Liver (tissue), 9 donors: ENCODE results near the gene CDH20. TPM values are rescaled to one million over a fixed set of nuclear protein-coding genes. Genes with fewer than 3 reads are reported as not detected.

Experiments
- DNase-seq: peaks from one replicate; pipeline ENCODE4 v3.0.0-alpha.2; 2017; ENCODE audit warnings: low spot score
- H3K27ac ChIP-seq, 2 donors: one replicate each; pipeline ENCODE4 v1.7.0; 2013; ENCODE audit warnings: inconsistent platforms in 2 of 2, low read length in 2 of 2, control low read depth in 1 of 2, low read depth in 1 of 2, mild to moderate bottlenecking in 1 of 2
- H3K27me3 ChIP-seq, 4 donors: one replicate each; pipeline versions ENCODE4 v1.6.1 to v1.7.0; 2013; ENCODE audit warnings: low read length in 3 of 4, inconsistent platforms in 1 of 4, mild to moderate bottlenecking in 1 of 4, moderate library complexity in 1 of 4; ENCODE audit not compliant: control insufficient read depth in 4 of 4, insufficient read depth in 4 of 4
- H3K36me3 ChIP-seq, 4 donors: one replicate each; pipeline versions ENCODE4 v1.6.1 to v1.7.0; 2013; ENCODE audit warnings: low read length in 3 of 4, mild to moderate bottlenecking in 3 of 4, low read depth in 1 of 4, moderate library complexity in 1 of 4; ENCODE audit not compliant: control insufficient read depth in 4 of 4, insufficient read depth in 3 of 4
- H3K4me1 ChIP-seq, 4 donors: one replicate each; pipeline versions ENCODE4 v1.6.1 to v1.7.0; 2013; ENCODE audit warnings: low read length in 3 of 4, mild to moderate bottlenecking in 3 of 4, moderate library complexity in 1 of 4; ENCODE audit not compliant: control insufficient read depth in 4 of 4, insufficient read depth in 4 of 4
- H3K4me3 ChIP-seq, 3 donors: one replicate each; pipeline versions ENCODE4 v1.6.1 to v1.7.0; 2013; ENCODE audit warnings: low read length in 3 of 3, control low read depth in 1 of 3, low read depth in 1 of 3, mild to moderate bottlenecking in 1 of 3
- H3K9ac ChIP-seq, 2 donors: one replicate each; pipeline ENCODE4 v1.7.0; 2013; ENCODE audit warnings: low read length in 2 of 2, mild to moderate bottlenecking in 2 of 2, moderate library complexity in 2 of 2, control low read depth in 1 of 2, low read depth in 1 of 2
- H3K9me3 ChIP-seq, 4 donors: one replicate each; pipeline versions ENCODE4 v1.6.1 to v1.7.0; 2013; ENCODE audit warnings: low read length in 3 of 4; ENCODE audit not compliant: control insufficient read depth in 4 of 4
- EGR1 ChIP-seq, 2 donors: IDR thresholded peaks; 2 replicates each; pipeline ENCODE4 v1.6.1; 2016 to 2018; ENCODE audit warnings: antibody characterized with exemption in 2 of 2, low read depth in 2 of 2
- FOXA1 ChIP-seq: IDR thresholded peaks from 2 replicates; pipeline ENCODE4 v1.6.1; 2016; ENCODE audit warnings: antibody characterized with exemption
- FOXA2 ChIP-seq: IDR thresholded peaks from 2 replicates; pipeline ENCODE4 v1.6.1; 2016; ENCODE audit warnings: antibody characterized with exemption
- GABPA ChIP-seq, 2 donors: IDR thresholded peaks in 1 of 2; conservative IDR thresholded peaks in 1 of 2; 2 replicates each; pipeline ENCODE4 v1.6.1; 2016; ENCODE audit warnings: antibody characterized with exemption in 2 of 2, mild to moderate bottlenecking in 1 of 2, moderate library complexity in 1 of 2
- HNF4A ChIP-seq, 2 donors: conservative IDR thresholded peaks; 2 replicates each; pipeline ENCODE4 v1.6.1; 2016; ENCODE audit warnings: antibody characterized with exemption in 2 of 2, mild to moderate bottlenecking in 2 of 2
- HNF4G ChIP-seq: IDR thresholded peaks from 2 replicates; pipeline ENCODE4 v1.6.1; 2016; ENCODE audit warnings: antibody characterized with exemption
- JUND ChIP-seq, 2 donors: IDR thresholded peaks; 2 replicates each; pipeline ENCODE4 v1.6.1; 2016; ENCODE audit warnings: antibody characterized with exemption in 2 of 2
- NR2F2 ChIP-seq: IDR thresholded peaks from 2 replicates; pipeline ENCODE4 v1.6.1; 2016; ENCODE audit warnings: antibody characterized with exemption
- RAD21 ChIP-seq, 2 donors: IDR thresholded peaks; 2 replicates each; pipeline ENCODE4 v1.6.1; 2016; ENCODE audit warnings: antibody characterized with exemption in 2 of 2, mild to moderate bottlenecking in 2 of 2
- RXRA ChIP-seq, 2 donors: IDR thresholded peaks; 2 replicates each; pipeline ENCODE4 v1.6.1; 2017 to 2018; ENCODE audit warnings: antibody characterized with exemption in 2 of 2, mild to moderate bottlenecking in 1 of 2
- SP1 ChIP-seq: IDR thresholded peaks from 2 replicates; pipeline ENCODE4 v1.6.1; 2018; ENCODE audit warnings: antibody characterized with exemption, mild to moderate bottlenecking
- TAF1 ChIP-seq: conservative IDR thresholded peaks from 2 replicates; pipeline ENCODE4 v1.6.1; 2016; ENCODE audit warnings: antibody characterized with exemption, mild to moderate bottlenecking
- YY1 ChIP-seq: IDR thresholded peaks from 2 replicates; pipeline ENCODE4 v1.6.1; 2016; ENCODE audit warnings: antibody characterized with exemption, mild to moderate bottlenecking
- WGBS: extraction: QIAGEN DNeasy Blood & Tissue Kit; methylation state at CpG from one replicate; pipeline ENCODE4 v1.1.7; 2013; 5-methylcytosine and 5-hydroxymethylcytosine counted together
- polyA plus RNA-seq, 2 donors: library from polyadenylated mRNA; stranded (reverse) in 1 of 2; unstranded in 1 of 2; fragments of 200-250 nt in 1 of 2; fragments of >200 nt in 1 of 2; fragmentation: Nextera tagmentation in 1 of 2; extraction: Ambion mirVana in 1 of 2; gene quantifications; one replicate each; pipeline versions ENCODE4 v1.2.1 to v1.2.3, GENCODE V29; 2013 to 2015
- total RNA-seq, 2 donors: library from RNA; depleted of rRNA; stranded (reverse); fragments of >200 nt; gene quantifications; one replicate each; pipeline ENCODE4 v1.2.3, GENCODE V29; 2014
- TF ChIP-seq, protein P1 (sequence below): IDR thresholded peaks from 2 replicates; pipeline ENCODE4 v1.6.1; 2016; ENCODE audit warnings: antibody characterized with exemption
- TF ChIP-seq, protein P2 (sequence below): IDR thresholded peaks from 2 replicates; pipeline ENCODE4 v1.6.1; 2016; ENCODE audit warnings: antibody characterized with exemption
- TF ChIP-seq, protein P3 (sequence below): fragments of 150-350 bp; IDR thresholded peaks from 2 replicates; pipeline ENCODE4 v1.5.1; 2017; ENCODE audit warnings: improper control_type of control experiment, low read depth, low read length; ENCODE audit not compliant: missing input control
- TF ChIP-seq, protein P4 (sequence below): IDR thresholded peaks from 2 replicates; pipeline ENCODE4 v1.6.1; 2016; ENCODE audit warnings: antibody characterized with exemption
- donor health status: healthy.
- donor health status: healthy.
- donor health status: healthy.
- donor health status: healthy.
- donor health status: healthy.

The CDH20 gene
- total and polyA plus RNA-seq, 4 donors: 0.08 to 0.11 (median 0.09) TPM; not detected in 1

DNA sequence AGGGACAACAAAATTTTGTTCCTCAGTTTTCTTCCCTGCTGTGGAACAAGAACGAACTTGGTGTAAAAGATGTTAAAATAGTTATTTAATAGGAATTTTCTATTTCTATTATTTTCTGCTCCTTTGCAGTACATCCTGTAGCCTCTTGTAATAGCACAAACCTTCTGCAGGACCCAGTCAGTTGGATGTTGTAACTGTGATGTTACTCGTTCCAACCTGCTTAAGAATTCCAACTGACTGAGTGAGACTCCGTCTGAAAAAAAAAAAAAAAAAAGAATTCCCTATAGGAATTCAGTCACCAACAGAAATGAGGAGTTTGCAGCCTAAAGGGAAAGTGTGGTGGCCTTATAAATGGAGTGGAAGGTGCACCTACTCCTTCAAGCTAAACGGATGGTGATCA lies 46.4 kb upstream of the CDH20 start (continued):
- TF ChIP-seq, protein P1, sequence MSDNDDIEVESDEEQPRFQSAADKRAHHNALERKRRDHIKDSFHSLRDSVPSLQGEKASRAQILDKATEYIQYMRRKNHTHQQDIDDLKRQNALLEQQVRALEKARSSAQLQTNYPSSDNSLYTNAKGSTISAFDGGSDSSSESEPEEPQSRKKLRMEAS: no peak
- TF ChIP-seq NR2F2 (no peak), RXRA (IDR thresholded peaks at IDR 0.05) (no peak), GABPA (IDR thresholded peaks at IDR 0.05 in 1 of 2, conservative IDR thresholded peaks at IDR 0.05 in 1 of 2) (no peak), TAF1 (no peak)
- TF ChIP-seq, protein P2, sequence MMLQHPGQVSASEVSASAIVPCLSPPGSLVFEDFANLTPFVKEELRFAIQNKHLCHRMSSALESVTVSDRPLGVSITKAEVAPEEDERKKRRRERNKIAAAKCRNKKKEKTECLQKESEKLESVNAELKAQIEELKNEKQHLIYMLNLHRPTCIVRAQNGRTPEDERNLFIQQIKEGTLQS: no peak

DNA sequence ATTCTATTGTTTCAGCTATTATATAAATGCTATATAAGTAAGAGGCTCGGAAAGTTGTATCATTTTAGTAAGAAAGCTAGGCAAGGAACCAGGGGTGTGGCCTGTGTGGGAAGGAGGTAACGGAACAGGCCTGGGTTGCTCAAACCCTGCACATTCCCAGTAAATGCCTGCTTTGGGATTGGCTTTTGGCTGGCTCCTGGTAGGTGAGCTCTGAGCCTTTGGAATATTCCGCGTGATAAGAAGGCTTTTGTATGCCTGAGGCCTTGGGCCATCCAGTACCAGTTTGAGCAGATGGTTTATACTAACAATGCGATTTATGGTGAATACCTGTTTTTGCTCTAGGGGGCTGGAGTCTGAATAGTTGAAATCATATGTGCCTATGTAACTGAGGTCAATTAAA lies 42.6 kb upstream of the CDH20 start:
- 90% methylated on average over 5 of the region's 5 CpGs for whole genome bisulfite sequencing
- TF ChIP-seq FOXA1 (no peak), EGR1 (IDR thresholded peaks at IDR 0.05; ENCODE audit: low read depth in 2 of 2) (no peak), YY1 (no peak), SP1 (no peak), FOXA2 (no peak), JUND (IDR thresholded peaks at IDR 0.05) (no peak), HNF4G (no peak)
- TF ChIP-seq, protein P1: no peak
- no peak overlapping the region for H3K4me3 ChIP-seq
- no peaks in the 10 kb centered on the region for H3K36me3 ChIP-seq
- DNase-seq: no peak
- H3K9ac ChIP-seq: no peak overlapping the region
- no peak overlapping the region for H3K27ac ChIP-seq
- H3K27me3 ChIP-seq: no peaks in the 10 kb centered on the region
- no peaks in the 10 kb centered on the region for H3K9me3 ChIP-seq
- no peaks in the 10 kb centered on the region for H3K4me1 ChIP-seq

DNA sequence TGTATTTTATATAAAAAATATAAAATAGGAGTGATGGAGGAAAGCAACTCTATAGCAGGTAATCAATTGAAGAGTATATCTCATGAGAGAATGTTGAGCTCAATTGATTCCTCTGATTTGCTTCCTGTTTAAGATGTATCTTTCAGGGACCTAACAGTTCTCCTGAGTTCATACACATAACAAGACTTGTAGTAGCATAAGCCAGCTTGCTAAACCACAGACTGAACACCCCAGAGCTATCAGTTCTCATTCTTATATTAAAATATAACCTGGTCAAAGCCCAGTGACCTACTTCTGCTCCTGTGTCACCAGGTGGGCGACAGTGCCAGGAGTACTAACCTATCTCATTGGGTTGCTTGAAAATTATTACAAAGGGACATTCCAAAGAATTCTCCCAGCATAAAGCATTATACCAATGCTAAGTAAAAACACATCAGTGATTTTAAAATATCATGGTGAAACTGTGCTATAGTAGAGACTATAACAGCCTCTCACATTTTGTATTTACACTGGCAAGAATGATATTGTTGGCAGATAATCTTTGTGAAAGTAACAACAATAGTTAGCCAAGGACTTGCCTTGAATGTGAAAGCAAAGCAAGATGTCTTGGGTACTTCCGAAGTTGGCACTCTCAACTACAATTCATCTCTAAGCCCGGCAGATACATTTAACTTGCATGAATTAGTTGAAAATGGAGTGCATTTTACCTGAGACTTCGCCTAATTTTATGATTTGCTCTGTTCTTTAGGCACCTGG lies 40.8 kb upstream of the CDH20 start:
- Histone ChIP-seq H3K4me3 (no peak overlapping the region), H3K27ac (no peak overlapping the region), H3K9me3 (no peaks in the 10 kb centered on the region), H3K4me1 (no peaks in the 10 kb centered on the region), H3K36me3 (no peaks in the 10 kb centered on the region), H3K9ac (no peak overlapping the region), H3K27me3 (no peaks in the 10 kb centered on the region)
- no peak for TF ChIP-seq RAD21 (IDR thresholded peaks at IDR 0.05)
- TF ChIP-seq, protein P3, sequence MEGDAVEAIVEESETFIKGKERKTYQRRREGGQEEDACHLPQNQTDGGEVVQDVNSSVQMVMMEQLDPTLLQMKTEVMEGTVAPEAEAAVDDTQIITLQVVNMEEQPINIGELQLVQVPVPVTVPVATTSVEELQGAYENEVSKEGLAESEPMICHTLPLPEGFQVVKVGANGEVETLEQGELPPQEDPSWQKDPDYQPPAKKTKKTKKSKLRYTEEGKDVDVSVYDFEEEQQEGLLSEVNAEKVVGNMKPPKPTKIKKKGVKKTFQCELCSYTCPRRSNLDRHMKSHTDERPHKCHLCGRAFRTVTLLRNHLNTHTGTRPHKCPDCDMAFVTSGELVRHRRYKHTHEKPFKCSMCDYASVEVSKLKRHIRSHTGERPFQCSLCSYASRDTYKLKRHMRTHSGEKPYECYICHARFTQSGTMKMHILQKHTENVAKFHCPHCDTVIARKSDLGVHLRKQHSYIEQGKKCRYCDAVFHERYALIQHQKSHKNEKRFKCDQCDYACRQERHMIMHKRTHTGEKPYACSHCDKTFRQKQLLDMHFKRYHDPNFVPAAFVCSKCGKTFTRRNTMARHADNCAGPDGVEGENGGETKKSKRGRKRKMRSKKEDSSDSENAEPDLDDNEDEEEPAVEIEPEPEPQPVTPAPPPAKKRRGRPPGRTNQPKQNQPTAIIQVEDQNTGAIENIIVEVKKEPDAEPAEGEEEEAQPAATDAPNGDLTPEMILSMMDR: no peak
- no peak for TF ChIP-seq YY1
- TF ChIP-seq FOXA2: no peak
- TF ChIP-seq TAF1: no peak
- TF ChIP-seq, protein P4, sequence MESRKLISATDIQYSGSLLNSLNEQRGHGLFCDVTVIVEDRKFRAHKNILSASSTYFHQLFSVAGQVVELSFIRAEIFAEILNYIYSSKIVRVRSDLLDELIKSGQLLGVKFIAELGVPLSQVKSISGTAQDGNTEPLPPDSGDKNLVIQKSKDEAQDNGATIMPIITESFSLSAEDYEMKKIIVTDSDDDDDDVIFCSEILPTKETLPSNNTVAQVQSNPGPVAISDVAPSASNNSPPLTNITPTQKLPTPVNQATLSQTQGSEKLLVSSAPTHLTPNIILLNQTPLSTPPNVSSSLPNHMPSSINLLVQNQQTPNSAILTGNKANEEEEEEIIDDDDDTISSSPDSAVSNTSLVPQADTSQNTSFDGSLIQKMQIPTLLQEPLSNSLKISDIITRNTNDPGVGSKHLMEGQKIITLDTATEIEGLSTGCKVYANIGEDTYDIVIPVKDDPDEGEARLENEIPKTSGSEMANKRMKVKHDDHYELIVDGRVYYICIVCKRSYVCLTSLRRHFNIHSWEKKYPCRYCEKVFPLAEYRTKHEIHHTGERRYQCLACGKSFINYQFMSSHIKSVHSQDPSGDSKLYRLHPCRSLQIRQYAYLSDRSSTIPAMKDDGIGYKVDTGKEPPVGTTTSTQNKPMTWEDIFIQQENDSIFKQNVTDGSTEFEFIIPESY: no peak
- TF ChIP-seq HNF4G: no peak
- no peak for TF ChIP-seq FOXA1
- no peak for TF ChIP-seq NR2F2
- no peak for TF ChIP-seq HNF4A (conservative IDR thresholded peaks at IDR 0.05)
- no peak for TF ChIP-seq EGR1 (IDR thresholded peaks at IDR 0.05; ENCODE audit: low read depth in 2 of 2)
- TF ChIP-seq, protein P1: no peak
- DNase-seq: no peak
- 68% methylated on average over 4 of the region's 4 CpGs for WGBS
